GM18951 (cell line): ENCODE measurements around the gene STK11.

Experiments used
- POLR2A ChIP-seq: IDR thresholded peaks from 4 replicates; pipeline ENCODE4 v1.6.1; 2011; ENCODE audit warnings: mild to moderate bottlenecking; ENCODE audit not compliant: insufficient read length, insufficient read depth; ENCODE audit errors: extremely low read depth
- in situ Hi-C: fragments of 300-500 bp; cut with MboI; formaldehyde crosslinking; loops from one replicate; pipeline ENCODE4 v1.12.0; 2022; ENCODE audit warnings: low sequenced_read_pairs, mixed read lengths, inconsistent platforms; ENCODE audit not compliant: unreplicated experiment

STK11 gene

GRCh38 chr19:1163934-1164683 is 41.5 kb upstream of the STK11 start:
- in situ Hi-C loops = no loop called here

GRCh38 chr19:1164684-1165531 is 40.7 kb upstream of the STK11 start:
- TF ChIP-seq POLR2A = no peak
- in situ Hi-C loops = no loop called here

More at GRCh38 chr19:1163934-1164683, 41.5 kb upstream of the STK11 start:
- no peak for TF ChIP-seq POLR2A

- no peak for TF ChIP-seq POLR2A
- in situ Hi-C loops = no loop called here
Measured at GRCh38 chr19:1166872-1167573, 38.6 kb upstream of the STK11 start.

- in situ Hi-C loops = no loop called here
- TF ChIP-seq POLR2A = no peak
Measured at GRCh38 chr19:1167687-1168571, 37.6 kb upstream of the STK11 start.

- TF ChIP-seq POLR2A = no peak
- in situ Hi-C loops = no loop called here
Measured at GRCh38 chr19:1168572-1169410, 36.8 kb upstream of the STK11 start.

- in situ Hi-C loops = no loop called here
- TF ChIP-seq POLR2A = no peak
Measured at GRCh38 chr19:1169411-1169791, 36.2 kb upstream of the STK11 start.

- no peak for TF ChIP-seq POLR2A
- in situ Hi-C loops = no loop called here
Measured at GRCh38 chr19:1169921-1170885, 35.4 kb upstream of the STK11 start.

GRCh38 chr19:1170938-1171754 is 34.4 kb upstream of the STK11 start:
- no peak for TF ChIP-seq POLR2A
- in situ Hi-C loops = no loop called here

GRCh38 chr19:1171755-1172352 is 33.7 kb upstream of the STK11 start:
- TF ChIP-seq POLR2A = no peak
- in situ Hi-C loops = no loop called here
